22Rv1 (cell line): Measurements from ENCODE around the gene TACR2.

Experiments
- ZFX ChIP-seq: fragments of 450-650 bp; IDR thresholded peaks from 2 replicates; pipeline ENCODE4 v1.6.1; 2017; ENCODE audit warnings: antibody characterized with exemption, borderline replicate concordance
- TF ChIP-seq, protein P1 (sequence below): fragments of 450-650 bp; IDR thresholded peaks from 2 replicates; pipeline ENCODE4 v1.5.1; 2017; ENCODE audit warnings: mild to moderate bottlenecking

GRCh38 chr10:69453795-69454194, 37.1 kb upstream of the TACR2 start:
- TF ChIP-seq, protein P1, sequence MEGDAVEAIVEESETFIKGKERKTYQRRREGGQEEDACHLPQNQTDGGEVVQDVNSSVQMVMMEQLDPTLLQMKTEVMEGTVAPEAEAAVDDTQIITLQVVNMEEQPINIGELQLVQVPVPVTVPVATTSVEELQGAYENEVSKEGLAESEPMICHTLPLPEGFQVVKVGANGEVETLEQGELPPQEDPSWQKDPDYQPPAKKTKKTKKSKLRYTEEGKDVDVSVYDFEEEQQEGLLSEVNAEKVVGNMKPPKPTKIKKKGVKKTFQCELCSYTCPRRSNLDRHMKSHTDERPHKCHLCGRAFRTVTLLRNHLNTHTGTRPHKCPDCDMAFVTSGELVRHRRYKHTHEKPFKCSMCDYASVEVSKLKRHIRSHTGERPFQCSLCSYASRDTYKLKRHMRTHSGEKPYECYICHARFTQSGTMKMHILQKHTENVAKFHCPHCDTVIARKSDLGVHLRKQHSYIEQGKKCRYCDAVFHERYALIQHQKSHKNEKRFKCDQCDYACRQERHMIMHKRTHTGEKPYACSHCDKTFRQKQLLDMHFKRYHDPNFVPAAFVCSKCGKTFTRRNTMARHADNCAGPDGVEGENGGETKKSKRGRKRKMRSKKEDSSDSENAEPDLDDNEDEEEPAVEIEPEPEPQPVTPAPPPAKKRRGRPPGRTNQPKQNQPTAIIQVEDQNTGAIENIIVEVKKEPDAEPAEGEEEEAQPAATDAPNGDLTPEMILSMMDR = no peak
- no peak for TF ChIP-seq ZFX
